ENCODE data around the gene FOXK2.

DNA sequence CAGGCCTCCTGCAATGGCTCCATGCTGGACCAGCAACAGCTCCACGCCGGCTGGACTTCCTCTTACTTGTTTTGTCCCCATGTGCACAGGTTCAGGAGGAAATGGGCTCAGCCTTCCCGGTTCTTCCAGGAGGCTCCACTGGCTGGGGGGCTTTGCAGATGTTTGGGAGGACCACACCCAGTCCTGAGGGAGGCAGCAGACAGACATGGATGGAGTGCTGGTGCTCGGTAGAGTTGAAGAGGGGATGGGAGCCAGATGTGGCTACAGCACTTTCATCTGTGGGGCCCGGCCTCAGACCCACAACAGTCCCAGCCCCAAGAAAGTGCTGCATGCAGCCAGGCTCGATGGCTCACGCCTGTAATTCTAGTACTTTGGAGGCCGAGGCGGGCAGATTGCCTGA, 39.2 kb upstream of the FOXK2 start:
- TF ChIP-seq, protein P1, sequence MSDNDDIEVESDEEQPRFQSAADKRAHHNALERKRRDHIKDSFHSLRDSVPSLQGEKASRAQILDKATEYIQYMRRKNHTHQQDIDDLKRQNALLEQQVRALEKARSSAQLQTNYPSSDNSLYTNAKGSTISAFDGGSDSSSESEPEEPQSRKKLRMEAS (IDR thresholded peaks at IDR 0.05; ENCODE audit: low read depth, low read length), result no peak
- TF ChIP-seq, protein P2, sequence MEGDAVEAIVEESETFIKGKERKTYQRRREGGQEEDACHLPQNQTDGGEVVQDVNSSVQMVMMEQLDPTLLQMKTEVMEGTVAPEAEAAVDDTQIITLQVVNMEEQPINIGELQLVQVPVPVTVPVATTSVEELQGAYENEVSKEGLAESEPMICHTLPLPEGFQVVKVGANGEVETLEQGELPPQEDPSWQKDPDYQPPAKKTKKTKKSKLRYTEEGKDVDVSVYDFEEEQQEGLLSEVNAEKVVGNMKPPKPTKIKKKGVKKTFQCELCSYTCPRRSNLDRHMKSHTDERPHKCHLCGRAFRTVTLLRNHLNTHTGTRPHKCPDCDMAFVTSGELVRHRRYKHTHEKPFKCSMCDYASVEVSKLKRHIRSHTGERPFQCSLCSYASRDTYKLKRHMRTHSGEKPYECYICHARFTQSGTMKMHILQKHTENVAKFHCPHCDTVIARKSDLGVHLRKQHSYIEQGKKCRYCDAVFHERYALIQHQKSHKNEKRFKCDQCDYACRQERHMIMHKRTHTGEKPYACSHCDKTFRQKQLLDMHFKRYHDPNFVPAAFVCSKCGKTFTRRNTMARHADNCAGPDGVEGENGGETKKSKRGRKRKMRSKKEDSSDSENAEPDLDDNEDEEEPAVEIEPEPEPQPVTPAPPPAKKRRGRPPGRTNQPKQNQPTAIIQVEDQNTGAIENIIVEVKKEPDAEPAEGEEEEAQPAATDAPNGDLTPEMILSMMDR (IDR thresholded peaks at IDR 0.05; ENCODE audit: low read depth, low read length), result no peak

All from NB4 (cell line).